Tibial nerve (tissue), 4 donors: ENCODE measurements around the gene ADAMTS2.

Source experiments
- CTCF ChIP-seq, 5 experiments: fragments of 200-600 bp in 3 of 5; fragments of 450-650 bp in 2 of 5; sonication (generic) in 3 of 5; IDR thresholded peaks; one replicate each; pipeline ENCODE4 v1.5.1; 2016 to 2019; ENCODE audit warnings: antibody characterized with exemption in 5 of 5, mild to moderate bottlenecking in 3 of 5, moderate library complexity in 2 of 5
- EP300 ChIP-seq, 2 donors: sonication (generic); formaldehyde crosslinking; IDR thresholded peaks; one replicate each; pipeline ENCODE4 v1.6.1; 2017; ENCODE audit warnings: antibody characterized with exemption in 2 of 2, mild to moderate bottlenecking in 1 of 2
- POLR2A ChIP-seq, 2 donors: fragments of 450-650 bp; IDR thresholded peaks; one replicate each; pipeline ENCODE4 v1.6.1; 2017; ENCODE audit warnings: antibody characterized with exemption in 2 of 2, mild to moderate bottlenecking in 2 of 2, moderate library complexity in 2 of 2

DNA sequence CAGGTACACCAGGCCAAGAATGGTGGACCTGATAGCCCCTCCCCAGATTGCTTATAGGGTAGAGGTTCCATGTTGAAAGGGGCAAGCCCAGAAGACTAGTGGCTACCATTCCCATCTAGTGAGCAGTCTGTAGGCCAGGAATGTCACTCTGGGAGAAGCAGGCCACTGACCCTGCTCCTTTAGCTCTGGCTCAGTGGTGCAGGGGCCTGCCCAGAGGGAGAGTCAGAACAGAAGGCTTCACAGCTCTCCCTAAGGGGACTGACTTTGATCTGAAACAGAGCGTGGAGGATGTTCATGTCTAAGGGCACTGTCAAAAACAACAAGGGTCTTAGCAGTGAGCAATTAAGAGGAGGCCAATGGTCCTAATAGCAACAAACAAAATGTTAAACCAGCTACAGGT lies 203.4 kb downstream of the ADAMTS2 start:
- TF ChIP-seq POLR2A (IDR thresholded peaks at IDR 0.05) (no peak), CTCF (IDR thresholded peaks at IDR 0.05) (no peak), EP300 (IDR thresholded peaks at IDR 0.05) (no peak)
